GM19452 (cell line): Measurements from ENCODE around the gene PIP5KL1.

Source experiments
- ATAC-seq: cut with Tn5 transposase; IDR thresholded peaks from one replicate; pipeline ENCODE4 v1.9.1; 2021; ENCODE audit not compliant: unreplicated experiment

PIP5KL1 gene

DNA sequence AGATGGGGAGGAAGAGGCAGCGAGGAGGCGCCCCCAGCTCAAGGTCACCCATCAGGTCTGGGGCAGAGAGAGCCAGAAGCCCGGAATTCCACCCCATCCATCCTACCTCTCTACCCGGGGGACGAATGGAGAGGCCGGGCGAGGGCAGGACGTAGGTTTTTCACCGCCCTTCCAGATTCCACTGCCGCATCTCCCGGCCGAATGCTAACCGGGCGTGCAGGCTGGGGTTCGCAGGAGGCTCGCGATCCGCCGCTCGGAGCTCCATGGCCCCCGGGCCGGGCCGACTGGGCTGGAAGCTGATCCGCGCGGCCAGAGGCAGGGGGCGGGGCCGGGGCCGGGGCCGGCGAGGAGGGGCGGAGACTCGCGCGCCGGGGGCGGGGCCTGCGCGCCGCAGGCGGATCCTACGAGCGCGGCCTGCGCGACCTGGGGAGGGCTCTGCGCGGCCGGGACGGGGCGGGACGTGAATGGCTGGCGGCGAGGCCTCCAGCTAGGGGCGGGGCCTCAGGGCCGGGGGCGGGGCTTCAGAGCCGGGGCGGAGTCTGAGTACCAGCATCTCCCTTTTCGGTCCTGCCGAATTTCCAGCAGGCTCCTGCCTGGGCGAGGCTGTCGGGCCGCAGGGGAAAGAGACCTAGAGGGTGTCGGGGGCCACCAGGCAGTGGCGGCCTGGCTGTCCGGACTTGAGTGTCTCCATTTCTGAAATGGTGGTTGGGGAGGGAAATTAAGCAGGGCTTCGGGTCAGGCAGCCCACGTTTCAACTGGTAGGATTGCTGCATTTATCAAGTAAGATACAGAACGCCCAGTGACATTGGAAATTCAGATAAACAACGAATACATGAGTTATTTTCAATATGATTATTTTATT is 13.6 kb downstream of the PIP5KL1 start, which contains the start of gene ST6GALNAC4:
Gene ST6GALNAC4 (minus strand): TSS at position 322 of the 862 bp plus-strand sequence. CDS start 622 bp downstream, outside the sequence.
- ATAC-seq, result peak; percentile 63

DNA sequence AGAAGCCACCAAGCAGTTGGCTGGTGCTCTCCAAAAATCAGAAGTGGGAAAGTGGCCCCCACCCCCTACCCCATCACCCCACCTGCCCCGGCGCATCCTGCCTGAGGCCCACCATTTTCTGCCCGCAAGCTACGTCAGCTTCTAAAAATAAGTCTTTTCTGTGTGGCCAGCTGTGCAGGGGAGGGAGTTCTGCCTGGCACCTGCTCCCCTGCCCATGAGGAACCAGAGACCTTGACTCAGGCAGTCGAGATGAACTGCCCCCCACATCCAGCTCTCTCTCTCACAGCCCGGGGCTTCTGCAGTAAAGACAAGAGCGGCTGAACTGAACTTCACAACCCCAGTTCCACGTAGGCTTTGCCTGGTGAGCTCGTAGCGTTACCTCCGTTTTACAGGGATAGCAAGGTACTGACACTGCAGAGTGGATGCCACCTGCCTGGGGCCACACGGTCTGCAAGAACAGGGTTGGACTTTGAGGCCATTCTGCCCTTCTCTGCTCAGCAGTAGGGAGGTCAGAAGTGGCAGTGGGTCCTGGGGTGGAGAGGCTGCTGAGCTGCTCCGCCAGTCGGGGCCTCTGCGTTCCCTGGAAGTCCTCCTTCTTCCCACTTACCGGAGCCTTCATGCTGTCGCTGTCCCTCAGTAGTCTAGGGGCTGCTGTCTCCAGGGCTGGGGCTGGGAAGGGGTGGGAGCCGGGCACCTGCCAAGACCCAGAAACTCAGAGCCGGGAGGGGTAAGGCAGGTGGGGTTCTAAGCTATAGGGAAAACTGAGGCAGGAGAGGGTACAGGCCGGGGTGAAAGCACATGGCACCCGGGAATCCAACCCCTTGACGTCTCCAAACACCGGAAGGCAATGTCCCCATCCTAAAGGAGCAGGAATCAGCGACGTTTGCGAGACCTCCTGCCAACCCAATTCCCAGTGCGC is 14.5 kb downstream of the PIP5KL1 start:
- peak; percentile 27 for ATAC-seq

- no peak for ATAC-seq
These were observed 15.2 kb downstream of the PIP5KL1 start for GRCh38 chr9:127915325-127915752.

DNA sequence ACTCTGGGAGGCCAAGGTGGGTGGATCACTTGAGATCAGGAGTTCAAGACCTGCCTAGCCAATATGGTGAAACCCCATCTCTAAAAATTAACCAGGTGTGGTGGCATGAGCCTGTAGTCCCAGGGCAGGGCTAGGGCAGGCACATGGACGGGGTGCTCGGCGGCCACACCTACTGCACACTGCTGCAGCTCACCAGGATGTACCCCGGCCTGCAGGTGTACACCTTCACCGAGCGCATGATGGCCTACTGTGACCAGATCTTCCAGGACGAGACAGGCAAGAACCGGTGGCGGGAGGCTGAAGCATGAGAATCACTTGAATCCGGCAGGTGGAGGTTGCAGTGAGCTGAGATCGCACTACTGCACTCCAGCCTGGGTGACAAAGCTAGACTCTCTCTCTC is 16.9 kb downstream of the PIP5KL1 start:
- ATAC-seq, result no peak

GRCh38 chr9:127912882-127913281 is 17.7 kb downstream of the PIP5KL1 start:
- ATAC-seq, result no peak

DNA sequence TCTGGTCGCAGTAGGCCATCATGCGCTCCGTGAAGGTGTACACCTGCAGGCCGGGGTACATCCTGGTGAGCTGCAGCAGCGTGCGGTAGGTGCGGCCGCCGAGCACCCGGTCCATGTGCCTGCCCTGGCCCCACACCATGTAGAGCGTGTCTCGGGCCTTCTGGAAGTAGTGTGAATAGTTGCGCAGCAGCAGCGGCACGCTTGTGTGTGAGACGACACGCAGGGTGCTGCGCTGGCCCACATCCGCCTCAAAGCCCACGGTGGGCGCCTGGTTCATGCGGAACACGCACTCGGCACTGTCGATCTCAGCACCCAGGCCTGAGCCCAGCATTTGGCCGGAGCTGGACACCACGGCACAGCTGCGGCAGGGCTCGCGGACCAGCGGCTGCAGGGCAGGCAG is 18.3 kb downstream of the PIP5KL1 start:
- ATAC-seq, result no peak

GRCh38 chr9:127910613-127911205 is 19.9 kb downstream of the PIP5KL1 start:
- ATAC-seq, result no peak

DNA sequence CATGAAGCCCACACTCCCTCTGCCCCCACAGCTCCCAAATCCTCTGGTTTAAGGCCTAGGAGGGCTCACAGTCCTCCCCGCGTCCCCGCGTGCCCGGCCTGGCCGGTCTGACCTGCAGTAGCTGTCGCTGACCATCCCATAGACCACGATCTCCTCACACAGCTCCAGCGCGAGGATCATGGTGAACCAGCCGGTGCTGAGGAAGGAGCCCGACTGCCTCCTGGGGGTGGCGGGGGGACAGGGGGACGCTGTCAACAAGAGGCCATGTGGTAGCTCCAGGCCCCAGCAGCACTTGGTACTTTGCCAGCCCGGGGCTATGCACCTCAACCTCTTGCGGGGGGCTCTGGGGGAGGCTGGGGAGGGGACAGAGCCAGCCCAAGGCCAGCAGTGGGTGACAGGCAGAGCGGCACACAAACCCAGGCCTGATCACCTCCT is 20.7 kb downstream of the PIP5KL1 start:
- no peak for ATAC-seq

DNA sequence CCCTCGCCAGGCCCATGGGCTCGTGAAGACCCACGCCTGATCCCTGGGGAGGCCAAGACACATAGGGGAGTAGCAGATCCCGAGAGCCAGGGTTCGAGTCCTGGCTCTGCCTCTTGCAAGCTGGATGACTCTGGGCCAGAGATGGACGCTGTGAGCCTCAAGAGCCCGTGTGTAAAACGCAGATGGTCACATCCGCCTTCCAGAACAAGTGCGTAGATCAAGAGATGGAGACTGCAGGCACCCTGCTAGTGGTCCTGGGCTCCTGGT is 22.0 kb downstream of the PIP5KL1 start:
- no peak for ATAC-seq

DNA sequence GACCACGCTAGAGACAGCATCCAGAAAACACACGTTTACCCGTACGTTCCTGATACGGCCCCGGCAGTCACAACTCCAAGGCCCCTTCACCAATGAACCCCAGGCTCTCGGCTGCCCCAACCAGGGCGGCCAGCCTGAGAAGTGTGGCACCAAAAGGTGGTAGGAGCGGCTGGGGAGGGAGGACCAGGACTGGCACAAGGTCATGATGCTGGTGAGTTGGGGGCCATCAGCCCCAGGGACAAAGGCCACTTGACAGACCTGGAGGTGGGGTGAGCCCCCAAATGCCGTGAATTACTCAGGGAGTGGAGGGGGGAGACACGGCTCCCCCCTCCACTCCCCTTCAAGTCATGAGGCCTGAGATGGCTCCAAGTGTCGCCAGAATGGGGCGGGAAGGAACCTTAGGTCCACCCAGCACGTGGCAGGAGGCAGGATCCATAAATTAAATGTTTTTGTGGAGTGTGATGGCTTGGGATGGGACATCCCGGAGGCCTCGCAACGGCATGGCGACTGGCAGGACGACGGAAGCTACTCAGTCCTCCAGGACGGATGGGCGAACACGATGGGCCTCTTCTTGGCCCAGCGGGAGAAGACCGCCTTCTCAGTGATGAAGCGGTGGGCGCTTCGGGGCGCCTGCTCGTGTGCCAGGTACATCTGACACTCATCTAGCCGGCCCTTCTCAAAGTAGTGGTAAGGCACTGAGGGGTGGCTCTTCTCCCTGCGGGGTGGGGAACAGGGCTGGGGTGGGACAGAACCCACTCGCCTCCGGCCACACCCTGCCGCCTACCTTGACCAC is 22.5 kb downstream of the PIP5KL1 start:
- no peak for ATAC-seq

DNA sequence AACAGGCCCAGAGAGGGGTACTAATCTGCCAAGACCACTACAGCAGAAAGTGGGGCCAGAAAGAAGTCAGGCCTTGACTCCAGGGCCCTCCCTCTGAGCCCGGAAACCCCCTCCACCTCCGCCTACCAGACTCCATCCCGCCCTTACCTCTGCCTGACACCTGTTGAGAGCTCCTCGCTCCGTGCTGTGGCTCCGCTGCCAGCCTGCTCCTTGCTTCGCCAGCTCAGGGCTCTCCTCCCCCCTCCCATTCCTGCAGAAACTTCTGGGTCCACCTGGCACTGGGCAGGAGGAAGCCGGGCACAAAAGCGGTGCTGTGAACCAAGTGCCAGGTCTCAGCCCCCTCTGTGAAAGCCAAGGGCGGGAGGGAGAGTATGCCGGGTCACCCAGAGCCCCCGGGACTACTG is 24.8 kb downstream of the PIP5KL1 start:
- no peak for ATAC-seq

DNA sequence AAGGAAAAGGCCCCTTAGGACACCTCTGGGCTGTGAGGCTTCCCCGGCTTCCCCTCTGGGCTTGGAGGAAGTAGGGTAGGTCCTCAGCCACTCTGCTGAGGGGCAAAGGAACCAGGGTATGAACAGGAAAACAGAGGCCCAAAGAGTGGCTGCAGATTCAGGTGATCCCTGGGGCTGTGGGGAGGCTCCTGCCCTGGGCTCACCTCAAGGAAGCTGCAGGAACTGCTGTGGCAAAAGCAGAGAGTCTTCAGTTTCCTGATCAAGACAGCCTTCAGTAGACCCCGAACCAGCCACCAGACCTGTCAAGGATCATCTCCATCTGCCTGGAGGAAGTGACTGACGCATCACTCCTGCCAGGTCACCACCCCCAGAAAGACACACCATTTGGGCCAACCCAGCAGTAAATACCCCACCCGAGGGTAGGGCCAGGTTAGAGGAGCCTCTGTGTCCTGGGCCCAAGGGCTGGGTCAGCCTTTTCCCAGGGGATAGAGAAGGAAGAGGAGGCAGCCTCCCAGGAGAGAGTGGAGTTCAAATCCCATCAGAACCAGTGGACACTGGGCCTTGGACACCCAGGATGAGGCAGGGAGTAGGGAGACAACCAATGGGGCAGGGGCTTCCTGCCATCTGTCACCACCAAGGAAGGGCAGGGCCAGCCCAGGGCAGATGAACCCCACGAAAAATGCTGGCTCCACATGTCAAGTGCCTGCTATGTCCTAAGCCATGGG is 25.4 kb downstream of the PIP5KL1 start:
- ATAC-seq, result no peak

- ATAC-seq, result no peak
These were observed 26.0 kb downstream of the PIP5KL1 start for GRCh38 chr9:127904561-127905003.

DNA sequence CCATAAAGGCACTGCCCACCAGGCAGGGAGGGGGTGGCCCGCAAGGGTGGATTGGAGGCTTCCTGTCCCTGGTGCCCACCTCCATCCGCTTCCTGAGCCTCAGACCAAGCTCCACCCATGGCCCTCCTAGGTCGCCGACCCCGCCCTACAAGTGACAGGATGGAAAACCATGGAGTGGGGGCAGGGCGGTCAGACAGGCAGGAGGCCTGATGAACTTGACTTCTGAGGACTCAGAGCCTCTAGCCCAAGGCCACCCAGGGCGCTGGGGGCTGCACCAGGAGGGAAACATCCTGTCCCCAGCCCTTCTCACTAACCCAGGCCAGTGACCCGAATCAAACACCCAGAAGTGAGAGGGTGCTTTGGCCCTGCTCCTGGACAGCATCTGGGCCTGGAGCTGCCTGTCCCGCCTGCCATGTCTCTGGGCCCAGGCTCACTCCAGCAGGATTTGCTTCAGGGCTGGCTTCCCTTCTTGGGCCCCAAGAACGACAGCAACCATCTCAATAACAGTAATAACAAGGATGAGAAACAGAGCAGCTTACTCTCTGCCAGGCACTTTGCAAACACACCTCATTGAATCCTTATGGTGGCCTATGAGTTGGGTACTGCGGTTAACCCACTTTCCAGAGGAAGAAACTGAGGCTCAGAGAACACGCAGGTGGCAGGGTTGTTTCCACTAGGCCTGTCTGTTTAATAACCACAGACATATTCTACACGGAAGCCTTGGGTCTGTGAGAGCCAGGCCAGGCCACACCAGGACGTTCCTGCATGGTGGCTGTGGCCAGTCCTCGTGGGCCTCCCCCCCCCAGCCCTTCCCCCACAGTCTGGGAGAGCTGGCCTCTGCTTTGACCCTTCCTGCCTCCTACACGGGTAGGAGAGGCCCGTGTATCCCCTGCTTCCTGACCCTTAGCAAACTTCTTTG is 26.8 kb downstream of the PIP5KL1 start:
- ATAC-seq, result no peak

GRCh38 chr9:127899128-127899943 is 31.2 kb downstream of the PIP5KL1 start, which contains the start of gene ST6GALNAC6:
Gene ST6GALNAC6, minus strand, starts transcription at chr9:127899603. Its CDS starts 1,622 bp downstream, at chr9:127897981.
- peak; percentile 62 for ATAC-seq

GRCh38 chr9:127898433-127899127 is 32.0 kb downstream of the PIP5KL1 start:
- ATAC-seq, result no peak

GRCh38 chr9:127897193-127897692 is 33.3 kb downstream of the PIP5KL1 start:
- no peak for ATAC-seq
